CD4-positive, alpha-beta memory T cell (primary cell): ENCODE data around the gene KRT4. TPM values are rescaled to one million over a fixed set of nuclear protein-coding genes. Genes with fewer than 3 reads are reported as not detected.

Source experiments
- CTCF ChIA-PET: fragments of 350-600 bp; sonication (Branson Sonifier 250); formaldehyde crosslinking; loops from one replicate; lab custom pipeline; 2021; ENCODE audit warnings: inconsistent platforms; ENCODE audit not compliant: partially characterized antibody; lab: Charles Lee
- POLR2A ChIA-PET: fragments of 350-600 bp; sonication (Branson Sonifier 250); formaldehyde crosslinking; loops from one replicate; lab custom pipeline; 2021; ENCODE audit not compliant: partially characterized antibody; lab: Charles Lee
- DNase-seq, 5 donors: peaks; one replicate each; pipeline versions ENCODE4 v3.0.0 to v3.0.0-alpha.2; 2020 to 2022; ENCODE audit warnings: mixed read lengths in 1 of 5
- H3K27ac ChIP-seq: one replicate; pipeline ENCODE4 v1.7.0; 2013; ENCODE audit warnings: low read depth, low read length
- H3K27me3 ChIP-seq: 2 replicates; pipeline ENCODE4 v1.7.0; 2013; ENCODE audit warnings: mild to moderate bottlenecking, low read length, moderate library complexity; ENCODE audit not compliant: insufficient read depth
- H3K36me3 ChIP-seq: 2 replicates; pipeline ENCODE4 v1.7.0; 2013; ENCODE audit warnings: mild to moderate bottlenecking, low read length, moderate library complexity; ENCODE audit not compliant: insufficient read depth
- H3K4me1 ChIP-seq: 2 replicates; pipeline ENCODE4 v1.7.0; 2013; ENCODE audit warnings: mild to moderate bottlenecking, low read length, moderate library complexity; ENCODE audit not compliant: insufficient read depth
- H3K4me3 ChIP-seq, 2 donors: one replicate each; pipeline ENCODE4 v1.7.0; 2013; ENCODE audit warnings: low read length in 2 of 2, mild to moderate bottlenecking in 1 of 2
- H3K9me3 ChIP-seq, 2 donors: one replicate each; pipeline ENCODE4 v1.7.0; 2013; ENCODE audit warnings: low read length in 2 of 2, control low read depth in 1 of 2; ENCODE audit not compliant: control insufficient read depth in 1 of 2
- H3K27ac Mint-ChIP-seq, 7 donors: one replicate each; pipeline ENCODE4 v1.8.0; 2020 to 2021; ENCODE audit warnings: mixed read lengths in 7 of 7, mild to moderate bottlenecking in 6 of 7, inconsistent platforms in 3 of 7, moderate library complexity in 3 of 7
- H3K27me3 Mint-ChIP-seq, 2 donors: one replicate each; pipeline ENCODE4 v1.8.0; 2020 to 2021; ENCODE audit warnings: mixed read lengths in 2 of 2
- H3K36me3 Mint-ChIP-seq, 2 donors: one replicate each; pipeline ENCODE4 v1.8.0; 2020 to 2021; ENCODE audit warnings: mixed read lengths in 2 of 2, inconsistent platforms in 1 of 2, mild to moderate bottlenecking in 1 of 2
- H3K4me1 Mint-ChIP-seq, 4 donors: one replicate each; pipeline ENCODE4 v1.8.0; 2020 to 2021; ENCODE audit warnings: mixed read lengths in 4 of 4, mild to moderate bottlenecking in 1 of 4
- H3K4me3 Mint-ChIP-seq, 8 donors: one replicate each; pipeline ENCODE4 v1.8.0; 2020 to 2021; ENCODE audit warnings: mixed read lengths in 8 of 8, mild to moderate bottlenecking in 7 of 8, moderate library complexity in 6 of 8, inconsistent platforms in 3 of 8
- H3K9me3 Mint-ChIP-seq, 8 donors: one replicate each; pipeline ENCODE4 v1.8.0; 2020 to 2021; ENCODE audit warnings: mixed read lengths in 8 of 8, mild to moderate bottlenecking in 5 of 8, inconsistent platforms in 3 of 8, moderate library complexity in 1 of 8
- intact Hi-C: fragments of 100-400 bp; cut with micrococcal nuclease; formaldehyde crosslinking; loops from one replicate; pipeline ENCODE4 v1.15.1; 2023
- polyA plus RNA-seq, 2 donors: library from polyadenylated mRNA; unstranded; fragments of 300-500 nt; fragmentation: Illumina TruSeq; gene quantifications; one replicate each; pipeline ENCODE4 v1.2.3, GENCODE V29; 2021
- total RNA-seq, 2 experiments: library from RNA; stranded (reverse); gene quantifications; one replicate each; pipeline ENCODE4 v1.2.3, GENCODE V29; 2021

KRT4 gene
- total and polyA plus RNA-seq, 4 experiments from 2014 or later: not detected

- no peaks in the 10 kb centered on the region for H3K9me3 Mint-ChIP-seq
- H3K9me3 ChIP-seq: no peaks in the 10 kb centered on the region
- H3K27me3 ChIP-seq: no peaks in the 10 kb centered on the region
- H3K27ac Mint-ChIP-seq: peak overlapping the region in 1 of 7 donors; percentile 15
- no peaks in the 10 kb centered on the region for H3K4me1 ChIP-seq
- no peaks in the 10 kb centered on the region for H3K4me1 Mint-ChIP-seq
- H3K27ac ChIP-seq: no peak overlapping the region
- peaks cover 5 to 14% of the 10 kb centered on the region in 2 donors for H3K27me3 Mint-ChIP-seq
- ChIA-PET POLR2A (no interaction called here), CTCF (no interaction called here)
- no peak overlapping the region for H3K4me3 Mint-ChIP-seq
- no peaks in the 10 kb centered on the region for H3K36me3 ChIP-seq
- H3K4me3 ChIP-seq: no peak overlapping the region
- intact Hi-C loops: no loop called here
- no peaks in the 10 kb centered on the region for H3K36me3 Mint-ChIP-seq
- no peak for DNase-seq
Measured at GRCh38 chr12:52772188-52772587, 41.7 kb downstream of the KRT4 start.

DNA sequence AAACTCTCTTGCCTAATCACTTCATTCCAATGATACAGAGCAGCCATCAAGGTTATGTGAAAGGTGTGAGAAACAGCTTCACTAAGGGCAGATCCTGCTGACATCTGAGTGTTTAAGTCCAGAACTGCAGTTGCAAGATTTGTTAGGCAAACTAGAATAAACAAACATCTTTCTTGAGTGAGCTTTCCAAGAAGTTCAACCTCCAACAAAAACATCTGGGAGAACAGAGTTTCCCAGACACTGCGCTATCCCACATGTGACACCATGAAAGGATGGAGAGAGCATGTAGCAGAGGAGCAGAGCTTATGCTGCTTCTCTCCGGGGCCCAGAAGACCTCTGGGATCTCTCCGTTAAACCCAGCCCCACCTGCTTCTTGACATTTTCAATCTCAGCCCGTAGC, 42.4 kb downstream of the KRT4 start:
- ChIA-PET POLR2A (no interaction called here), CTCF (no interaction called here)
- Mint-ChIP-seq H3K36me3 (no peaks in the 10 kb centered on the region), H3K27ac (no peak overlapping the region), H3K27me3 (peaks cover 5 to 16% of the 10 kb centered on the region in 2 donors), H3K4me3 (no peak overlapping the region), H3K9me3 (no peaks in the 10 kb centered on the region), H3K4me1 (no peaks in the 10 kb centered on the region)
- Histone ChIP-seq H3K36me3 (no peaks in the 10 kb centered on the region), H3K4me3 (no peak overlapping the region), H3K27me3 (no peaks in the 10 kb centered on the region), H3K27ac (no peak overlapping the region), H3K9me3 (no peaks in the 10 kb centered on the region), H3K4me1 (no peaks in the 10 kb centered on the region)
- intact Hi-C loops: no loop called here
- DNase-seq: no peak

DNA sequence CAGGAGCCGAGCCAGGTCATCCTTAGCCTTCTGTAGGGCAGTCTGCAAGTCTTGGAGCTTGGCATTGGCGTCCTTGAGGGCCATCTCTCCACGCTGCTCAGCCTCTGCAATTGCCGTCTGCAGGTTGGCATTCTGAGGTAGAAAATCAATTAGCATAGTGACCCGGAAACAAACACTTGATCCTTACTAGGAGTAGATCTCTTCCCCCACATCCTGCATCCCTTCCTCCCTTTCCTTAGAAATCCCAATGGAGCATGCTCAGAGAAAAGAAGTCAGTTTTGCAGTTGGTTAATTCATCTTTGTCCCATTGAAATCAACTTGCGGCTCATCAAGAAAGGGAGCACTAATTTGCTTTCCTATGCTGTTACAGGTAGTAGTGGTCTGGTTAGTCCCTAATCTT, 42.8 kb downstream of the KRT4 start:
- ChIA-PET POLR2A (no interaction called here), CTCF (no interaction called here)
- H3K4me3 Mint-ChIP-seq: no peak overlapping the region
- Histone ChIP-seq H3K27me3 (no peaks in the 10 kb centered on the region), H3K4me1 (no peaks in the 10 kb centered on the region), H3K36me3 (no peaks in the 10 kb centered on the region), H3K4me3 (no peak overlapping the region), H3K9me3 (no peaks in the 10 kb centered on the region), H3K27ac (no peak overlapping the region)
- DNase-seq: no peak
- no peaks in the 10 kb centered on the region for H3K36me3 Mint-ChIP-seq
- intact Hi-C loops: no loop called here
- peaks cover 4 to 20% of the 10 kb centered on the region in 2 donors for H3K27me3 Mint-ChIP-seq
- H3K9me3 Mint-ChIP-seq: no peaks in the 10 kb centered on the region
- H3K27ac Mint-ChIP-seq: no peak overlapping the region
- no peaks in the 10 kb centered on the region for H3K4me1 Mint-ChIP-seq

DNA sequence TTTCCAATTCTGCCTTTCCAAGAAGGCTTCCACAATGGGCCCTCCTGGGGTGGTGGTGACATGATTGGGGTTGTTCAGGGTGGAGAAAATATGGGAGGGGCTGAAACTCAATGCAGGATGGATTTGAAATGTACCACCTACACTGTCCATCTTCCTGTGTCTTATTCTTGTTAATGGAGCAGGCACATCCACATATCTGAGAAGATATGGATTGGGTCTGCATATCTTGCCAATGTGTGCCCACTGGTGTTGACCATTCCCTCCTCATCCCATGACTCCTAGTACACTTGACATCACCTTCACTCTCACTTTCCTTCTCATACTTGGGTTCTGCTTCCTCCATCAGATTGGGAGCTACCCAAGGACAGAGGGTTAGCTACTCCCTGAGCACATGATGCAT, 44.0 kb downstream of the KRT4 start:
- Histone ChIP-seq H3K27ac (no peak overlapping the region), H3K27me3 (no peaks in the 10 kb centered on the region), H3K9me3 (no peaks in the 10 kb centered on the region), H3K4me3 (no peak overlapping the region), H3K36me3 (no peaks in the 10 kb centered on the region), H3K4me1 (no peaks in the 10 kb centered on the region)
- no peak for DNase-seq
- no peak overlapping the region for H3K4me3 Mint-ChIP-seq
- no peaks in the 10 kb centered on the region for H3K9me3 Mint-ChIP-seq
- no peak overlapping the region for H3K27ac Mint-ChIP-seq
- H3K27me3 Mint-ChIP-seq: peaks cover 3 to 24% of the 10 kb centered on the region in 2 donors
- ChIA-PET POLR2A (no interaction called here), CTCF (no interaction called here)
- intact Hi-C loops: no loop called here
- H3K36me3 Mint-ChIP-seq: no peaks in the 10 kb centered on the region
- no peaks in the 10 kb centered on the region for H3K4me1 Mint-ChIP-seq

GRCh38 chr12:52769354-52769753, 44.6 kb downstream of the KRT4 start:
- POLR2A ChIA-PET: no interaction called here
- intact Hi-C loops: no loop called here
- Histone ChIP-seq H3K27me3 (no peaks in the 10 kb centered on the region), H3K27ac (no peak overlapping the region), H3K4me3 (no peak overlapping the region), H3K36me3 (no peaks in the 10 kb centered on the region), H3K4me1 (no peaks in the 10 kb centered on the region), H3K9me3 (no peaks in the 10 kb centered on the region)
- peaks cover 3 to 24% of the 10 kb centered on the region in 2 donors for H3K27me3 Mint-ChIP-seq
- H3K36me3 Mint-ChIP-seq: no peaks in the 10 kb centered on the region
- no peak overlapping the region for H3K27ac Mint-ChIP-seq
- CTCF ChIA-PET: no interaction called here
- DNase-seq: no peak
- no peaks in the 10 kb centered on the region for H3K9me3 Mint-ChIP-seq
- H3K4me3 Mint-ChIP-seq: no peak overlapping the region
- no peaks in the 10 kb centered on the region for H3K4me1 Mint-ChIP-seq

GRCh38 chr12:52768479-52769200, 45.3 kb downstream of the KRT4 start:
- CTCF ChIA-PET: no interaction called here
- no peaks in the 10 kb centered on the region for H3K4me1 Mint-ChIP-seq

DNA sequence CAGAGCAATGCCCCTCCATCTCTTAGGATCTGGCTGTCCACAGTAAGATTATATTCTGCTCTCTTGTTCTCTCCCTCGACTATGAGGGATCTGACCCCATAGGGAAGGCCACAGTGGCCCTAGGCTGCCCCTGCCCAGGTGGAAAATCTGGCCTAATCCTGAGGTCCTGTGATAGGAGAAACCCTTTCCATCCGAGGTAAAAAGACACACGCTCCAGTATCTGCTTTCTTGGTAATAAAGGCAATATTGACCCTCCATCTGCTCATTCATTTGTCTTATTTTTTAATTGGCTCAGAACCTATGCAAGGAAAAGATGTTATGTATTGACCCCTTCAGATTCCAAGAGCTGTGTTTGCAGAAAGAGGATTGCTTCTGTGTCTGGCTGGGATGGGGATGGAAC, 46.5 kb downstream of the KRT4 start:
- DNase-seq: no peak
- Mint-ChIP-seq H3K27me3 (peaks cover 3 to 20% of the 10 kb centered on the region in 2 donors), H3K4me3 (no peak overlapping the region), H3K9me3 (peaks cover 0 to 10% (median 4%) of the 10 kb centered on the region in 8 donors), H3K36me3 (no peaks in the 10 kb centered on the region), H3K4me1 (no peaks in the 10 kb centered on the region), H3K27ac (no peak overlapping the region)
- intact Hi-C loops: no loop called here
- CTCF ChIA-PET: no interaction called here
- POLR2A ChIA-PET: no interaction called here
- H3K36me3 ChIP-seq: no peaks in the 10 kb centered on the region
- H3K27ac ChIP-seq: no peak overlapping the region
- H3K9me3 ChIP-seq: no peaks in the 10 kb centered on the region
- H3K27me3 ChIP-seq: no peaks in the 10 kb centered on the region
- H3K4me1 ChIP-seq: no peaks in the 10 kb centered on the region
- no peak overlapping the region for H3K4me3 ChIP-seq

More at GRCh38 chr12:52768479-52769200, 45.3 kb downstream of the KRT4 start:
- no peaks in the 10 kb centered on the region for H3K4me1 ChIP-seq
- no peaks in the 10 kb centered on the region for H3K36me3 ChIP-seq
- no peak overlapping the region for H3K4me3 ChIP-seq
- intact Hi-C loops: no loop called here
- no peak overlapping the region for H3K27ac ChIP-seq
- Mint-ChIP-seq H3K4me3 (no peak overlapping the region), H3K9me3 (no peaks in the 10 kb centered on the region), H3K27me3 (peaks cover 3 to 24% of the 10 kb centered on the region in 2 donors), H3K27ac (no peak overlapping the region), H3K36me3 (no peaks in the 10 kb centered on the region)
- POLR2A ChIA-PET: no interaction called here
- H3K9me3 ChIP-seq: no peaks in the 10 kb centered on the region
- no peak for DNase-seq
- H3K27me3 ChIP-seq: no peaks in the 10 kb centered on the region
